Esophagus muscularis mucosa (tissue), 4 donors: ENCODE data around the gene COL7A1.

Source experiments
- EP300 ChIP-seq: sonication (generic); formaldehyde crosslinking; IDR thresholded peaks from one replicate; pipeline ENCODE4 v1.6.1; 2017; ENCODE audit warnings: antibody characterized with exemption
- POLR2A ChIP-seq: fragments of 450-650 bp; IDR thresholded peaks from one replicate; pipeline ENCODE4 v1.6.1; 2017; ENCODE audit warnings: antibody characterized with exemption, moderate library complexity, mild to moderate bottlenecking, low read depth
- POLR2AphosphoS5 ChIP-seq, 2 donors: sonication (generic); formaldehyde crosslinking; IDR thresholded peaks; one replicate each; pipeline ENCODE4 v1.6.1; 2017; ENCODE audit warnings: antibody characterized with exemption in 2 of 2
- TF ChIP-seq, protein P1 (sequence below), 3 experiments: fragments of 200-600 bp in 2 of 3; fragments of 450-650 bp in 1 of 3; sonication (generic) in 2 of 3; IDR thresholded peaks; one replicate each; pipeline ENCODE4 v1.5.1; 2017 to 2019; ENCODE audit warnings: antibody characterized with exemption in 3 of 3, mild to moderate bottlenecking in 2 of 3, moderate library complexity in 1 of 3

DNA sequence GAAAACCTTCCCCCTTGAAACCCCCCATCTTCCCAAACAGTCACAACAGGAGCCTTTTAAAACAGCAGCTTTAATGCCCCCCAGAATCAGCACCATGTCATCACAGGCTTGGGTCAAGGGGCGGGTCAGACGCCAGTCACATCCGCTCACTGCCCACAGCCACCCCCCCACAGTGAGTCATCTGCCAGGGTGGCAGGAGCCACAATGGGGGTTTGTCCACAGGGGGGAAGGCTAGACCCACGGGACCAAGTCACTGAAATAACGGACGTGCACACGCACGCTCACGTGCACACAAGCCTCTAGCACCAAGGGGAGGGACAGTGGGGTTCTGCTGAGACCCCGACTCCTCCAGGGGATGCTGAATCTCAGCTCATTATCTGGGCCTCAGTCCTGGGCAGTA, 31.1 kb downstream of the COL7A1 start:
- TF ChIP-seq, protein P1, sequence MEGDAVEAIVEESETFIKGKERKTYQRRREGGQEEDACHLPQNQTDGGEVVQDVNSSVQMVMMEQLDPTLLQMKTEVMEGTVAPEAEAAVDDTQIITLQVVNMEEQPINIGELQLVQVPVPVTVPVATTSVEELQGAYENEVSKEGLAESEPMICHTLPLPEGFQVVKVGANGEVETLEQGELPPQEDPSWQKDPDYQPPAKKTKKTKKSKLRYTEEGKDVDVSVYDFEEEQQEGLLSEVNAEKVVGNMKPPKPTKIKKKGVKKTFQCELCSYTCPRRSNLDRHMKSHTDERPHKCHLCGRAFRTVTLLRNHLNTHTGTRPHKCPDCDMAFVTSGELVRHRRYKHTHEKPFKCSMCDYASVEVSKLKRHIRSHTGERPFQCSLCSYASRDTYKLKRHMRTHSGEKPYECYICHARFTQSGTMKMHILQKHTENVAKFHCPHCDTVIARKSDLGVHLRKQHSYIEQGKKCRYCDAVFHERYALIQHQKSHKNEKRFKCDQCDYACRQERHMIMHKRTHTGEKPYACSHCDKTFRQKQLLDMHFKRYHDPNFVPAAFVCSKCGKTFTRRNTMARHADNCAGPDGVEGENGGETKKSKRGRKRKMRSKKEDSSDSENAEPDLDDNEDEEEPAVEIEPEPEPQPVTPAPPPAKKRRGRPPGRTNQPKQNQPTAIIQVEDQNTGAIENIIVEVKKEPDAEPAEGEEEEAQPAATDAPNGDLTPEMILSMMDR (IDR thresholded peaks at IDR 0.05): no peak
- peak in 1 of 2 donors; percentile 6 for TF ChIP-seq POLR2AphosphoS5 (IDR thresholded peaks at IDR 0.05)
- no peak for TF ChIP-seq POLR2A
- no peak for TF ChIP-seq EP300
